ENCODE measurements around the gene PIP5KL1. TPM values are rescaled to one million over a fixed set of nuclear protein-coding genes. Genes with fewer than 3 reads are reported as not detected.

The PIP5KL1 gene
- total RNA-seq, 2 experiments from 2014 or later: 0.95 to 4.4 TPM

DNA sequence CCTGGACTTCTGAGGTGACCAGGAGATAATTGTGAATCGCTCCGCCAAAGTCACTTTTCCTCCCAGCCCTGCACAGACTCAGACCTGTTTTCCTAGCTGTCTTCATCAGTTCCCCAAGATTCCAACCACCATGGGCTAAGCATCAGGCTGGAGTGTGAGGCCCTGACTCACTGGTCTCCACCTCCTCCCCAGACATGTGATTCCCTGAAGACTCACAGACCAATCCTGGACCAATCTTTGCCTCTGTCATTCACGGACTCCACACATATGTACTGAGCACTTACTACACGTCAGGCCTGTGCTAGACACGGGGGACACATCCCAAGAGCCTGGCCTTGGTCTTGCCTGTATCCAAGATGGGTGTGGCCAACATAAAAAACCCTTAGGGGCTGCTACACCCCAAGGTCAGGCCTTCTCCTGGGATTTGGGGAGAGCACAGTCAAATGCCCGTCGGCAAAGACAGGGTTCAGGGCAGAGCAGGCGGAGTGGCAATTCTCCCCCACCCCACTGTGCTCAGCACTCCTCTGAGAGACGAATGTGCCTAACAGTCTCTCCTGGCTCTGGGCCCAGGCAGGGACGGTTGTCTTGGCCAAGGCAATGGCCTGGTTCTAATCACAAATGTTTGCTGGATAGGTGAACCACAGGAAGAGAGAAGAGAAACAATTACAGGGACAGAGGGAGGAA is 38.3 kb upstream of the PIP5KL1 start:
- no peak for TF ChIP-seq EZH2phosphoT487 (IDR thresholded peaks at IDR 0.05; ENCODE audit: borderline replicate concordance, low read depth, low read length)
- TF ChIP-seq, protein P1, sequence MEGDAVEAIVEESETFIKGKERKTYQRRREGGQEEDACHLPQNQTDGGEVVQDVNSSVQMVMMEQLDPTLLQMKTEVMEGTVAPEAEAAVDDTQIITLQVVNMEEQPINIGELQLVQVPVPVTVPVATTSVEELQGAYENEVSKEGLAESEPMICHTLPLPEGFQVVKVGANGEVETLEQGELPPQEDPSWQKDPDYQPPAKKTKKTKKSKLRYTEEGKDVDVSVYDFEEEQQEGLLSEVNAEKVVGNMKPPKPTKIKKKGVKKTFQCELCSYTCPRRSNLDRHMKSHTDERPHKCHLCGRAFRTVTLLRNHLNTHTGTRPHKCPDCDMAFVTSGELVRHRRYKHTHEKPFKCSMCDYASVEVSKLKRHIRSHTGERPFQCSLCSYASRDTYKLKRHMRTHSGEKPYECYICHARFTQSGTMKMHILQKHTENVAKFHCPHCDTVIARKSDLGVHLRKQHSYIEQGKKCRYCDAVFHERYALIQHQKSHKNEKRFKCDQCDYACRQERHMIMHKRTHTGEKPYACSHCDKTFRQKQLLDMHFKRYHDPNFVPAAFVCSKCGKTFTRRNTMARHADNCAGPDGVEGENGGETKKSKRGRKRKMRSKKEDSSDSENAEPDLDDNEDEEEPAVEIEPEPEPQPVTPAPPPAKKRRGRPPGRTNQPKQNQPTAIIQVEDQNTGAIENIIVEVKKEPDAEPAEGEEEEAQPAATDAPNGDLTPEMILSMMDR (conservative IDR thresholded peaks at IDR 0.05; ENCODE audit: low read length): no peak
- intact Hi-C loops (cut with micrococcal nuclease; ENCODE audit: unreplicated experiment): no loop called here
- no TSS peak for BruUV-seq (replicated peaks)
- ChIA-PET CTCF (ENCODE audit: unreplicated experiment) (no interaction called here), POLR2A (no interaction called here)
- Histone ChIP-seq H4K20me1 (ENCODE audit: insufficient read depth, low read length) (0 out of 2 replicates have a peak, but pooled peaks cover 6% of the 10 kb centered on the region), H3K9me3 (ENCODE audit: low read length) (no peaks in the 10 kb centered on the region), H3K79me2 (ENCODE audit: insufficient read depth, low read depth, low read length) (peaks cover 86% of the 10 kb centered on the region), H3K4me3 (ENCODE audit: low read depth, low read length, poor library complexity, severe bottlenecking) (peak overlapping the region; percentile 39), H3K9me2 (ENCODE audit: insufficient read depth, low read length) (no peaks in the 10 kb centered on the region), H3K4me1 (ENCODE audit: insufficient read depth, low read length, poor library complexity, severe bottlenecking) (peaks cover 100% of the 10 kb centered on the region), H3K36me3 (ENCODE audit: insufficient read depth, low read length) (peaks cover 23% of the 10 kb centered on the region), H3K27ac (ENCODE audit: low read depth, low read length, poor library complexity, severe bottlenecking) (peak overlapping the region; percentile 95), H3K4me2 (ENCODE audit: low read length) (peak overlapping the region; percentile 84), H2AFZ (ENCODE audit: low read length) (no peak overlapping the region)
- no peak for DNase-seq (ENCODE audit: low spot score)

DNA sequence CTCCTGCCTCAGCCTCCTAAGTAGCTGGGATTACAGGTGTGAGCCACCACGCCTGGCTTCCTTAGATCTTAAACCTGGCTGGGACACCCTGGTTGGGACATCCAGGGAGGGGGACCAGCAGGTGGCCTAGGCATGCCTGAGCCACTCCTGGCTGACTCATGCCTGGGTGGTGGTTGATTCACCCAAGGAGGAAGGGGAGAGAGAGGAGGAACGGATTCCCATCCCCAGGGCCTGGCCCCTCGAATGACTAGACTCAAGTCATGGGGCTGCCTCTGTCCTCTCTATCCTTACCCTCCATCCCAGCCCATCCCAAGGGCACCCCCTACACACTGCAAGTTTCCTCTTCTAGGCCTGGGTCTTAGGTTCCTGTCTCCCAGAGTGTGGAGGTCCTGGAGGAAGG is 37.5 kb upstream of the PIP5KL1 start:
- peaks cover 29% of the 10 kb centered on the region for H3K36me3 ChIP-seq (ENCODE audit: insufficient read depth, low read length)
- H3K9me2 ChIP-seq (ENCODE audit: insufficient read depth, low read length): no peaks in the 10 kb centered on the region
- CTCF ChIA-PET (ENCODE audit: unreplicated experiment): no interaction called here
- H4K20me1 ChIP-seq (ENCODE audit: insufficient read depth, low read length): 0 out of 2 replicates have a peak, but pooled peaks cover 6% of the 10 kb centered on the region
- BruUV-seq (replicated peaks): no TSS peak
- peaks cover 86% of the 10 kb centered on the region for H3K79me2 ChIP-seq (ENCODE audit: insufficient read depth, low read depth, low read length)
- POLR2A ChIA-PET: no interaction called here
- no peak overlapping the region for H2AFZ ChIP-seq (ENCODE audit: low read length)
- H3K4me2 ChIP-seq (ENCODE audit: low read length): peak overlapping the region; percentile 84; the same call in 1 of the 2 replicates
- no peaks in the 10 kb centered on the region for H3K9me3 ChIP-seq (ENCODE audit: low read length)
- peaks cover 100% of the 10 kb centered on the region for H3K4me1 ChIP-seq (ENCODE audit: insufficient read depth, low read length, poor library complexity, severe bottlenecking)
- intact Hi-C loops (cut with micrococcal nuclease; ENCODE audit: unreplicated experiment): no loop called here
- no peak for DNase-seq (ENCODE audit: low spot score)
- no peak for TF ChIP-seq EZH2phosphoT487 (IDR thresholded peaks at IDR 0.05; ENCODE audit: borderline replicate concordance, low read depth, low read length)
- TF ChIP-seq, protein P1 (conservative IDR thresholded peaks at IDR 0.05; ENCODE audit: low read length): no peak
- H3K27ac ChIP-seq (ENCODE audit: low read depth, low read length, poor library complexity, severe bottlenecking): peak overlapping the region; percentile 95
- H3K4me3 ChIP-seq (ENCODE audit: low read depth, low read length, poor library complexity, severe bottlenecking): no peak overlapping the region

DNA sequence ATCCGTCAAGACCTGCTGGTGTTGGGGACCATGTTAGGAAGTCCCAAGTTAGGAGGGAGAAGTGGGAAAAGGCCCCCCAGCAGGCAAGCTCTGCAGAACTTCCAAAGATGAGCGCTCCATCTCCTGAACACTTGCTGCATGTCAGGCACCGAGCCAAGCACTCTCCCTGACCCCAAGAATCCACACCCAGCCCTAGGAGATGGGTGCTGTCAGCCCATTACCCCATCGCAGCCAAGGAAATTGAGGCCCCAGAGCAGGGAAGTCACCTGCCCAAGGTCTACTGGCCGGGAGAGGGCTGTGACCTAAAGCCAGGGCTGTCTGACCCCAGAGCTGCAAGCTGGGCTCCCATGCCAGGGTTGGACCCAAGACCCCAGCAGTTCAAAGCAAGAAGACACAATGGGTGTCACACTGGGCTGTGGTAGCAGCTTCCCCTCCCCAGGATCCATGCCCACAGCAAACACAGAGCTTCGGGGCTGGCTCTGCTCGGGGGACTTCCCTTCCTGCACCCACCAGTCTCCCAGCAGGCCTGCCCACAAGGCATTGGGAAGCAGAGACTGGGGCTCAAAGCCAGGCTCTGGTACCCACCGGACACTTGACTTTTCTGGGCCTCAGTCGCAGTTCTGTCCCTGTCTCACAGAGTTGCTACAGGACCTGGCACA is 36.7 kb upstream of the PIP5KL1 start:
- peaks cover 86% of the 10 kb centered on the region for H3K79me2 ChIP-seq (ENCODE audit: insufficient read depth, low read depth, low read length)
- DNase-seq (ENCODE audit: low spot score): no peak
- no peak overlapping the region for H2AFZ ChIP-seq (ENCODE audit: low read length)
- CTCF ChIA-PET (ENCODE audit: unreplicated experiment): no interaction called here
- H4K20me1 ChIP-seq (ENCODE audit: insufficient read depth, low read length): 0 out of 2 replicates have a peak, but pooled peaks cover 6% of the 10 kb centered on the region
- no TSS peak for BruUV-seq (replicated peaks)
- intact Hi-C loops (cut with micrococcal nuclease; ENCODE audit: unreplicated experiment): no loop called here
- no peaks in the 10 kb centered on the region for H3K9me3 ChIP-seq (ENCODE audit: low read length)
- H3K4me3 ChIP-seq (ENCODE audit: low read depth, low read length, poor library complexity, severe bottlenecking): peak overlapping the region; percentile 17
- peaks cover 96% of the 10 kb centered on the region for H3K4me1 ChIP-seq (ENCODE audit: insufficient read depth, low read length, poor library complexity, severe bottlenecking)
- H3K9me2 ChIP-seq (ENCODE audit: insufficient read depth, low read length): no peaks in the 10 kb centered on the region
- H3K27ac ChIP-seq (ENCODE audit: low read depth, low read length, poor library complexity, severe bottlenecking): peak overlapping the region; percentile 77
- no peak for TF ChIP-seq EZH2phosphoT487 (IDR thresholded peaks at IDR 0.05; ENCODE audit: borderline replicate concordance, low read depth, low read length)
- TF ChIP-seq, protein P1 (conservative IDR thresholded peaks at IDR 0.05; ENCODE audit: low read length): no peak
- peak overlapping the region; percentile 84 for H3K4me2 ChIP-seq (ENCODE audit: low read length)
- peaks cover 36% of the 10 kb centered on the region for H3K36me3 ChIP-seq (ENCODE audit: insufficient read depth, low read length)
- POLR2A ChIA-PET: no interaction called here

Measured in OCI-LY7 (cell line).